Measurements from ENCODE around the gene GATA2. TPM values are rescaled to one million over a fixed set of nuclear protein-coding genes. Genes with fewer than 3 reads are reported as not detected.
A peak's percentile ranks its signal among the peaks of the same experiment; 100 is the strongest.

GATA2 gene
- total RNA-seq, 1 donor from 2014 or later = 68.3 TPM

DNA sequence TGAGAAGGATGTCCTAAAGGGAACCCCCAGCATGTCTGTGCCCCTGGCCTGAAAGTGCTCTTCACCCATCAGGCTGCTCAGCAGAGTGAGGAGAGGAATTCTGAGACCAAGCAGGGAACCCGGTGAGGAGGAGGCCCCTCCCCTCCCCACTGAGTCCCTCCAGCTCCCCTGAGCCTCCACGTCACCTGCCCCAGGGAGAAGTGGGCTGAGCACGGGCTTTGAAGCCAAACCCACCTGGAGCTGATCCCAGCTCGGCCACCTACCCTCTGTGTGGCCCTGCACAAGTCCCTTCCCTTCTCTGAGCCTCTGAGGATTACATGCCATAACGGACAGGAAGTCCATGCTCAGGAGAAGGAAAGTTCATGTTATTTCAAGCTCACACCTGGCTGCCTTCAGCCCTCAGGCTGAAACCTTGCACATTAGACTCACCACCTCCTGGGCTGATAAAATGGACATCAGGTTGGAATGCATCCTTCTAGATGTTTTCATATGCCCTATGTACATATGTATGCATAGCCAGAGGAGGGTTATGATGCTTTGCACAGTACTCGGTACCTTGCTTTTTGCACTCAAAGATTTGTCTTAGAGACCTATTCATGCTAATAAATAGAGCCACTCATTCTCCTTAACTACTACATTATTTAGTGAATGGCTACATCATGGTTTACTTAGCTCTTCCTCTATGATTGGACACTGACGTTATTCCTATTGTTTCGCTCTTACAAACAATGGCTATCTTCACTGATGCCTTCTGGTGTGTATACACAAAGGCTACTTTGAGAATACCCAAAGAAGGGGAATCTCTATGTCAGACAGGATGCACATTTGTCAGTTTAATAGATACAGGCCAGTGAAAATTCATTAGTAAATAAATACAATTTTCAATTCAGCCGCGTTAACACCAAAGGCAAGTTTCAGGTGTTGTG, 31.6 kb upstream of the GATA2 start:
- H3K4me1 ChIP-seq = peaks cover 13% of the 10 kb centered on the region
- no peaks in the 10 kb centered on the region for H3K9me3 ChIP-seq
- ATAC-seq (peak in 1 of 2 donors; percentile 10), DNase-seq (no peak)
- intact Hi-C loops (cut with DNase I) = no loop called here
- no peaks in the 10 kb centered on the region for H3K36me3 ChIP-seq
- TF ChIP-seq, protein P1, sequence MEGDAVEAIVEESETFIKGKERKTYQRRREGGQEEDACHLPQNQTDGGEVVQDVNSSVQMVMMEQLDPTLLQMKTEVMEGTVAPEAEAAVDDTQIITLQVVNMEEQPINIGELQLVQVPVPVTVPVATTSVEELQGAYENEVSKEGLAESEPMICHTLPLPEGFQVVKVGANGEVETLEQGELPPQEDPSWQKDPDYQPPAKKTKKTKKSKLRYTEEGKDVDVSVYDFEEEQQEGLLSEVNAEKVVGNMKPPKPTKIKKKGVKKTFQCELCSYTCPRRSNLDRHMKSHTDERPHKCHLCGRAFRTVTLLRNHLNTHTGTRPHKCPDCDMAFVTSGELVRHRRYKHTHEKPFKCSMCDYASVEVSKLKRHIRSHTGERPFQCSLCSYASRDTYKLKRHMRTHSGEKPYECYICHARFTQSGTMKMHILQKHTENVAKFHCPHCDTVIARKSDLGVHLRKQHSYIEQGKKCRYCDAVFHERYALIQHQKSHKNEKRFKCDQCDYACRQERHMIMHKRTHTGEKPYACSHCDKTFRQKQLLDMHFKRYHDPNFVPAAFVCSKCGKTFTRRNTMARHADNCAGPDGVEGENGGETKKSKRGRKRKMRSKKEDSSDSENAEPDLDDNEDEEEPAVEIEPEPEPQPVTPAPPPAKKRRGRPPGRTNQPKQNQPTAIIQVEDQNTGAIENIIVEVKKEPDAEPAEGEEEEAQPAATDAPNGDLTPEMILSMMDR (IDR thresholded peaks at IDR 0.05) = no peak
- H3K27me3 ChIP-seq (ENCODE audit: low read depth) = no peaks in the 10 kb centered on the region
- H3K27ac ChIP-seq = peak overlapping the region; percentile 66
- H3K4me3 ChIP-seq = no peak overlapping the region

DNA sequence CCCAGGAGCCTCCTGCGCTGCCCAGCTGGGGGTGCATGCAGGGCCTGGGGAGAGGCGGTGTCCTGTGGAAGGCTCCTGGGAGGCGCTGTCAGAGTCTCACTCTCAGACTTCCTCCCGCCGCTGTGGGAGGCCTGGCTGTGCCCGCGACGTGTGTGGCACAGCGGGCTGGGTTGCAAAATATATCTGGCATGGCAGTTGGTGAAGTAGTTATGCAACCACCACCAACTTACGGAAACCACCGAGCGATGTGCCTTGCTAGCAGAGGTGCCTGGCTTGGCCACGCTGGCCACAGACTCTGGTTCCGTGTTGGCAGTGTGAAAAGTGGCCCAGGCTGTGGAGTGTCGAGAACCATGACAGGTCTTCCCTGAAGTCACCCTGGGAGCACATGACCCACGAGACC, 30.6 kb upstream of the GATA2 start:
- no peak for DNase-seq
- no peaks in the 10 kb centered on the region for H3K27me3 ChIP-seq (ENCODE audit: low read depth)
- TF ChIP-seq, protein P1 (IDR thresholded peaks at IDR 0.05) = no peak

DNA sequence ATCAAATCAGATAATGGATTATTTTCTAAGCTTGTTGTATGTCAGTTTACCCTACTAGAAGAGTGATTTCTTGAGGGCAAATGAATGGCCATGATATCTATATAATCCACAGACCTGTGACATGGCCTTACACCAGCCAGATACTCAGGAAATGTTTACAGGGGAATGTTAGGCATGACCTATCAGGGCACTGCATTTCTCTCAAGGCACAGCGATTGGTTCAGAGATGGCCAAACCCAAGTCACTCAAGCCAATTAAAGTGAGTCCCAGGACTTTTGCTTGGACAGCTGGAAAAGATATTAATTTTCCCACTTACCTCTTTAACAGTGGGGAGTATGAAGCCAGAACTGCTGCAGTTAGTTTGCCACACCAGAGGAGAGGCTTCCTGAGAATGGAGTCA, 28.7 kb upstream of the GATA2 start:
- H3K27me3 ChIP-seq (ENCODE audit: low read depth) = peaks cover 4% of the 10 kb centered on the region

More for the DNA sequence above, 30.6 kb upstream of the GATA2 start:
- peaks cover 13% of the 10 kb centered on the region for H3K4me1 ChIP-seq
- intact Hi-C loops (cut with DNase I) = no loop called here
- ATAC-seq = peak in 1 of 2 donors; percentile 42
- no peaks in the 10 kb centered on the region for H3K36me3 ChIP-seq
- H3K9me3 ChIP-seq = no peaks in the 10 kb centered on the region
- peak overlapping the region; percentile 66 for H3K27ac ChIP-seq
- no peak overlapping the region for H3K4me3 ChIP-seq

DNA sequence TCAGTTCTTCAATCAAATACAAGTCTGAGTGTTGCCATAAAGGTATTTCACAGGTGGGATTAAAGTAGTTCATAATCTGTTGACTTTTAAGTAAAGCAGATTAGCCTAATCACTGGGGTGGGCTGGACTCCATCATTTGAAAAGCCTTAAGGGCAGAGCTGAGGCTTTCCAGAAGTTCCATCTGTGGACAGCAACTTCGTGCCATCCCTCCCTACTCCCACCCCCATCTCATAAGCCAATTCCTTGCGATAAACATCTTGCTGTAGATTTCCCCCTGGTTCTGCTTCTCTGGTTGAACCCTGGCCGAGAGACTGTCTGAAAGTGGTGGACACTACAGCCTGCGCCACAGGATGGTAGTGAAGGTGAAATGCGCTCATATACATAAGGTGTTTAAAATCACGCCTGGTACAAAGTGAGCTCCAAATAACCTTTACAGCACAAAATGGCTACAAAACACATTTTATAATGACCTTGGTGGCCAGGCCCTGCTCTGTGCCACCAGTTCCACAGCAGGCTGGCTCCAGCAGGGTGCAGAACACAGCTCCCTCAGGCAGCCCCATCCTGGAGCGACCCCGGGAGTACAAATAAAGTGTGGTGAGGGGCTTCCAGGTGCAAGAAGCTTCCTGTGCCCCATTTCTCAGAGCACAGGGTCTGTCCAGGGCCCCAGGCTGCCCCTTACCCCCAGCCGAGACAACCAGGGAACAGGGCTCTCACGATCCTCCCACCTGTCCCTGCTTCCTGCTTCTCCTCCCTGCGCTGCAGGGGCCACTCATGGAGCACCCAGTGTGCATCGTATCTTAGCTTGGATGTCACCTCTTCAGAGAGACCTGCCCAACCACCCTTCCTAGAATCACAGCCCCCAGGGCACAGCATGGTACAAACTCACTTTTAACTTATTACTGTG, 25.8 kb upstream of the GATA2 start:
- TF ChIP-seq, protein P1 (IDR thresholded peaks at IDR 0.05) = no peak
- no peak for ATAC-seq
- Histone ChIP-seq H3K27ac (no peak overlapping the region), H3K36me3 (no peaks in the 10 kb centered on the region), H3K4me3 (no peak overlapping the region), H3K4me1 (peaks cover 11% of the 10 kb centered on the region), H3K27me3 (ENCODE audit: low read depth) (peaks cover 4% of the 10 kb centered on the region), H3K9me3 (peaks cover 11% of the 10 kb centered on the region)
- no peak for DNase-seq
- intact Hi-C loops (cut with DNase I) = no loop called here

More for the DNA sequence above, 28.7 kb upstream of the GATA2 start:
- Histone ChIP-seq H3K4me1 (peaks cover 13% of the 10 kb centered on the region), H3K27ac (no peak overlapping the region), H3K4me3 (no peak overlapping the region), H3K9me3 (no peaks in the 10 kb centered on the region), H3K36me3 (no peaks in the 10 kb centered on the region)
- TF ChIP-seq, protein P1 (IDR thresholded peaks at IDR 0.05) = no peak
- intact Hi-C loops (cut with DNase I) = no loop called here
- ATAC-seq = no peak
- no peak for DNase-seq

DNA sequence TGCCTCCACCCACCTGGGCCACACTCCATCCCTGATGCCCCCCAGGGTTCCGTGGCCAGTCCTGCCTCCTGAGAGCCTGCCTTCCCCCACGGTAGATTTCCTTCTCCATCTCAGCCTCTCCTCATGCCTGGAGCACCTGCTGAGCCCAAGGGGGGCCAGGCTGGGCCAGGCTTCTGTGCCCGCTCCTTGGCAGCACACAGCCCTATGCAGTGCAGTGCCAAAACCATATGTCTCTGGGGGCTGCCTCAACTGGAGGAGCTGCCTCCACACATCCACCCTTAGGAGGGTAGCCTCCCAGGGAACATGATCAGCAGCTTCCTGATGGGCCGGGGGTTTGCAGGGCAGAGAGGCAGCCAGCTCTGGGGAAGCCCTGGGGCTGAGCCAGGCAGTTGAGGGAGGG, 24.6 kb upstream of the GATA2 start:
- DNase-seq (no peak), ATAC-seq (no peak)
- Histone ChIP-seq H3K4me1 (no peaks in the 10 kb centered on the region), H3K27ac (no peak overlapping the region), H3K36me3 (no peaks in the 10 kb centered on the region), H3K4me3 (no peak overlapping the region), H3K27me3 (ENCODE audit: low read depth) (peaks cover 4% of the 10 kb centered on the region), H3K9me3 (peaks cover 13% of the 10 kb centered on the region)
- TF ChIP-seq, protein P1 (IDR thresholded peaks at IDR 0.05) = no peak
- intact Hi-C loops (cut with DNase I) = no loop called here
